Femur (tissue), 1 donor: Measurements from ENCODE around the gene RNF167.

ENCODE experiments used
- DNase-seq: peaks from one replicate; pipeline ENCODE4 v3.0.0-alpha.2; 2017

RNF167 gene

GRCh38 chr17:4986951-4987766 is 47.1 kb downstream of the RNF167 start, which contains the start of gene CAMTA2:
CAMTA2 (minus strand) TSS chr17:4987675; CDS start chr17:4986222, 1,453 bp downstream.
- DNase-seq = peak; percentile 92

GRCh38 chr17:4987767-4988567 is 47.9 kb downstream of the RNF167 start:
- peak; percentile 68 for DNase-seq

- no peak for DNase-seq
These were observed 54.1 kb downstream of the RNF167 start for GRCh38 chr17:4994081-4994595.
